ENCODE data around the gene ATXN7L3B.
"Not testable (repeated sequence)": the region's sequence is repeated elsewhere in the genome, so short reads cannot be mapped to it uniquely, and the experiment has no call there.

The ATXN7L3B gene, protein sequence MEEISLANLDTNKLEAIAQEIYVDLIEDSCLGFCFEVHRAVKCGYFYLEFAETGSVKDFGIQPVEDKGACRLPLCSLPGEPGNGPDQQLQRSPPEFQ

DNA sequence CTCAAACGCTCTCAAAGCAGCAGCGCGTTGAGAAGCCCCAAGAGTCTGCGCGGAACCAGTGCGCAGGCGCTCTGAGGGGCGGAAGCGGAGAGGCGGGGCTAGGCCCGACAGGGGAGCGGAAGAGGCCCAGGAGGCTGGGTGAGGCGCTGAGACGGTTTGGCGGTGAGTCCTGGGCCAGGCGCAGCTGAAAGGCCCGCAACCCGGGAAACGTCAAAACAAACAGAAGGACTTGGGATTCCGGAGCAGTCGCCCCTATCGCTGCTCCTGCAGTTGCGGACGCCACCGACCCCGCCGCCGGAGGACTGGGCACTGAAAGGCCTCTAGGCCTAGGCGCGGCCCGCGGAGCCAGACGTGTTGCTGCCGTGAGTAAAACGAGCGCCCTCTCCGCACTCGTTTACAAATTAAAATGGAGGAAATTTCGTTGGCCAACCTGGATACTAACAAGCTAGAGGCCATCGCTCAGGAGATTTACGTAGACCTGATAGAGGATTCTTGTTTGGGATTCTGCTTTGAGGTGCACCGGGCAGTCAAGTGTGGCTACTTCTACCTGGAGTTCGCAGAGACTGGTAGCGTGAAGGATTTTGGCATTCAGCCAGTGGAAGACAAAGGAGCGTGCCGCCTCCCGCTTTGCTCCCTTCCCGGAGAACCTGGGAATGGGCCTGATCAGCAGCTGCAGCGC, at the start of gene ATXN7L3B:
TSS of gene ATXN7L3B (plus strand) at position 129 of the 679 bp plus-strand sequence. CDS start at position 407, 278 bp downstream.
- peak; percentile 73 for DNase-seq

DNA sequence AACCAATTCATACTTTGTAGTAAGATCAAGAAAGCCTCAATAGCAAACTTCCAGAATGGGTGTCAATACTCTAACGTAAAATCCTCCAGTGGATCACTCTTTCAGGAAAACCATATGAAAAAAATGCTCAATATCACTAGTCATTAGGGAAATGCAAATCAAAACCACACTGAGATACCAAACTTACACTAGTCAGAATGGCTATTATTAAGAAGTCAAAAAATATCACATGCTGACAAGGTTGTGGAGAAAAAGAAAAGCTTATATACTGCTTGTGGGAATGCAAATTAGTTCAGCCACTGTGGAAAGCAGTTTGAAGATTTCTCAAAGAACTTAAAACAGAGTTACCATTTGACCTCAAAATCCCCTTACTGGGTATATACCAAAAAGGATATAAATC, 49.5 kb upstream of the ATXN7L3B start:
- no peak for DNase-seq

DNA sequence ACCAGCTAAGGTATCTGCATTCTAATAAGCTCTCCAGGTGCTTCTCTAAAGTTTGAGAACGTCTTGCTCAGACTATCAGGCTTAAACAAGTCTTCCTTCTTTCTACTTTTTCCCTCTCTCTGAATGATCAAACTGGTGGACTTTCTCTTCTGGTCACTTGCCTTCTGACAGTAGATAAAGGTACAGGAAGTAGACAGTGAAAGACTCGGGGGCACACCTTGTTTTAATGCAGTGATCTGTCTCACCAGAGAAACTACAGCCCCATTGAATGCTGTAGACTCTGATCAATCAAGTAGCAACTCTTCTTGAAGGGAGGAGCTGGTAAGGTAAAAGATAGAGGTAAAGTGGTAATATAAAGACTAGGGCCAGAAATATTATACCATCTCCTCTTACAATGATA, 48.1 kb upstream of the ATXN7L3B start:
- DNase-seq, result no peak

DNA sequence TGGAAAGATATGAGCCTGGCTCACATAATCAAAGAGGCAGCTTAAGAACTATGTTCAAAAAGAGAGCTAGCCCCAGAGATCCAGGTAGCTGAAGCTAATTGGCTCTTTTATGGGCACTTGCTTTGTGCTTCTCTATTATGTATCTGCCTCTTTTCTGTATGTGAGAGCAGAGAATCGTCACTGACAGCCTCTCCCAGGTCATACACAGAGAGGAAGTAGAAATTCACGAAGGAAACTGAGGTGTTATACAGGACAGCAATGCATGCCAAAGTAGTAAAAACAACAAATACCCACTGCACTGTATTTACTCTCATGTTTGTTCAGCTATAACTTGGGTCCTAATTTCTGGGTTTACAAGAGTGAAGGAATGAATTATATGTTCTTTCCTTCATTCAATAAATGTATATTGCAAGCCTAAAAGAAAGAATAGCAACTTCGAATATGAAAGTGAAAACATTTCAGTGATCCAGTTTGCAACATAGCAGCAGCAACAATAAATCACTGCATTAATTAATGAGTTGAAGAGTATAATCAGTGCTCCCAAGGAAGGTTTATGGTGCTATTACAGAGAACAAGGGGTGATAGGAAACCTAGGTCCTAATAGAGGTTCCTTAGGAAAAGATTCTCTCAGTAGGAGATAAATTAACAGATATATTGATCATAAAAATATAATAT, 47.1 kb upstream of the ATXN7L3B start:
- no peak for DNase-seq

DNA sequence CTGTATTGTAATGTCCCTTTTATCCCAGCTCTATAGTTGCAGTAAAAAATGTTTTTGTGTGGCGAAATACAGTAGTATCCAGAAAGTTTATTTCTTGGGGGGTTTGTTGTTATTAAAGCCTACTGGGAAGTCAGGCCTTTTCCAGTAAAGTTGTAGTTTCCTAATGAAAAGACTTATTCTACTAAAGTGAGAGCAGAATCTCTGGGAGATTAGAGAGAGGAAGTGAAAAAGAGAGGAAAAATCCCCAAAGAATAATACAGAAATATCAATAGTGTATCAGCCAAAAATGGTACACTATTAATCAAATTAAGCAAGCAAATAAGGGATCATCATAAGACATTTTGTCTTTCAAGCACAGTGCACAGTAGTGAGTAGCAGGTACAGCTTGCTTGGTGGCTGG, 46.3 kb upstream of the ATXN7L3B start:
- DNase-seq, result no peak

DNA sequence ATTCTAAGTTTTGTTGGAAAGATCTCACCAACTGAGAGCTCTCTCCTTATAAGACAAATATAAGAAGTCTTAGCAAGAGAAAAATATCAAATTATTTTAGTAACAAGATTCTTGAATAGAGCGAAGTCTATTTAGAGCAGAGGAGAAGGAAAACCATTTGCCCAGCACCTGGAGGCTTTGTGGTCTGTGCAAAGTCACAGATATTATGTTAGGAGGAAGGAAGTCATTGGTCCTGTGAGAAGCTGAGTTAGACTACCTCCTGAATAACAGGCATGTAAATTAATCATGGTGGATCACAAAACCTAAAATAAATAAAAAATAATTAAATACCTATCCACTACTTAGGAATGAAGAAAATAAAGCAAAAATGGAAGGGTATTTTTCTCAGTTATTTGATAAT, 38.4 kb upstream of the ATXN7L3B start:
- DNase-seq, result no peak

DNA sequence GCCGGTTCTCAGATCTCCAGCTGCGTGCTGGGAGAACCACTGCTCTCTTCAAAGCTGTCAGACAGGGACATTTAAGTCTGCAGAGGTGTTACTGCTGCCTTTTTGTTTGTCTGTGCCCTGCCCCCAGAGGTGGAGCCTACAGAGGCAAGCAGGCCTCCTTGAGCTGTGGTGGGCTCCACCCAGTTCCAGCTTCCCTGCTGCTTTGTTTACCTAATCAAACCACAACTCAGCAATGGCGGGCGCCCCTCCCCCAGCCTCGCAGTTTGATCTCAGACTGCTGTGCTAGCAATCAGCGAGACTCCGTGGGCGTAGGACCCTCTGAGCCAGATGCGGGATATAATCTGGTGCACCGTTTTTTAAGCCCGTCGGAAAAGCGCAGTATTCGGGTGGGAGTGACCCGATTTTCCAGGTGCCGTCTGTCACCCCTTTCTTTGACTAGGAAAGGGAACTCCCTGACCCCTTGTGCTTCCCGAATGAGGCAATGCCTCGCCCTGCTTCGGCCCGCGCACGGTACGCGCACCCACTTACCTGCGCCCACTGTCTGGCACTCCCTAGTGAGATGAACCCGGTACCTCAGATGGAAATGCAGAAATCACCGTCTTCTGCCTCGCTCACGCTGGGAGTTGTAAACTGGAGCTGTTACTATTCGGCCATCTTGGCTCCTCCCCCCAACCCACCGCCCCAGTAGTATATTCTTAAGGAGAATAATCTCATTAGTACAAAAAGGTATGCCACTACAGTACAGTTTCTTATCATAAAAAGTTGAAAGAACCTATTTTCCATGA, 28.6 kb upstream of the ATXN7L3B start:
- not testable (repeated sequence) for DNase-seq

DNA sequence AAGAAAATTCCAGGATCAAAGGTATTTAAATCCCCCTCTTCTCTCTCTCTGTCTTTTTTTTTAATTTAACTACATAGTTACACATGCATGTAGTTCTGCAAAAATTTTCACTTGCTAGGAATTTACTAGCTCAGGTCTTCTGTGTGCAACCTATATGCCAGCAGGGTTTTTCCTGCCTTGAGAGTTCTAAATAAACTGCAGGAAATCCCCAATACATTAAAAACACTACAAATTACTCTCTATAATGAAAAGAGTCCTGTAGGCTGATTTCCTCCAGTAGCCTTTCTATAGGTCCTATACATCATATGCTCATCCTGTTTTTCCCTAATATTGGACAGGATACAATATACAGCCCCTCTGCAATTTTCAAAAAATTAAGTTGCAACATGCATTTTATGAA, 27.7 kb upstream of the ATXN7L3B start:
- DNase-seq, result no peak

DNA sequence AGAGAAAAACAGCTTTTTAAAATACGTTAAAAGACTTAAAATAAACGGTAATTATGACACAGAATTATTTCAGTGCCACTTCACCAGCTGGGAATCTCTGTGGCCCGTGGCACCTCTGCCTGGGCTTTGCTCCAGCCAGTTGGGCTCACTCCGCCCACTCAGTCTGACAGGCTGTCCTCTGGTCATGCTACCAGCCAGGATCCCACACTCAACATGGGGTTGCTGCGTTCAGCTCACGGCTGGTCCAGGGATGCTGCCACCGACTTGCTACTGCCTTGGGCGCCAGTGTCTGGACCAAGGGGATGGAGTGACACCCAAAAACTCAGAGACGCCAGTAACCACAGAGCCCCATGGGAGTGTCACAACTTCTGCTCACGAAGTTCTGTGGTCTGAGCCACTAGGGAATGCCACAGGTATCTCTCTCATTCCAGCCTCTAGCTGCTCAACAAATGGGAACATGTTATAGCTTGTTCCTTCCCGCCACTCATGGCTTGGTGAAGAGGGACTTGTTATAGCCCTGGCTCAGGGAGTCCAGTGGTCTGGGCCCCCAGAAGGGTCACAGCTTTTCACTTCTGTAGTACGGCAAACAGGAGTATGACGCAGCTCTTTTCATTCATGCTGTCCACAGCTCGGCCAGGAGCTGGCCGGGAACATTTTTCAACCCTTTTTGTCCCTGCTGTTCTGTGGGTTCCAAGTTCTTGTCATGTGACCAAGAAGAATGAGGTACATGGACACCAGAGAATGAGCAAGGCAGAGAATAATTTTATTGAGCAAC, 23.4 kb upstream of the ATXN7L3B start:
- DNase-seq, result no peak

DNA sequence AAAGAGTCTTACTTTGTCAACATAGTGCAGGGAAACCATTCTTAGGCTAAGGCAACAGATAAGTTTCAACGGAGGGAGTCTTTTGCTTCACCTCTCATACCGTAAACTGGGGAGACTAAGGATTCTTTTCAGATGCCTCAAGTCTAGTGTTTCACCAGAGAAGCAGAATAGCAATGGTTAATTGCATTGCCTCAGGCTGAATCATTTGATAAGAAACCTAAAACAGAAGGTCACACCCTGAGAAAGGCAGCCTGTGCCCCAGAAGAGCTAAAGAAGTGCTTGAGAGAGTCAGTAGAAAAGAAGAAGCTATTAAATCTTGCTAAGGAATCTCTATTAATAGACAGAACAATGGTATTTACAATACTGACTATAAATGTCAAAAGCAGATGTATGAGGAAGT, 21.8 kb upstream of the ATXN7L3B start:
- no peak for DNase-seq

DNA sequence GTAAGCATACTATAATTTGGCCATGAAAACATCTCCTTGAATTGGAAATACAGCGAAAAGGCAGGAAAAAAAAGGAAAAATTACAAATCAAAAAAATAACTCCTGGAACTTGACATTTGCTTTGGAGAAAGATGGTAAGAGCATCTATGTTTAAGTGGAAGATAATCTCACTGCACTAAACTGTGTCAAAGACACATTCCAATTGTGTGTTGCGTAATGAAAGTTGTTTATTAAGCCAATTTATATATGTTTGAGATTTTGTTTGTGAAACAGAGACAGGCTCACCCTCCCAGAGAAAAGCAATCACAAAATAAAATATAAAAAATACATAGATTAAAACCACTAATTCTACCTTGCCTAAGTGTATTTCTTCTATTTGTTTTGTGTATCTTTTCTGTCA, 11.1 kb upstream of the ATXN7L3B start:
- no peak for DNase-seq

DNA sequence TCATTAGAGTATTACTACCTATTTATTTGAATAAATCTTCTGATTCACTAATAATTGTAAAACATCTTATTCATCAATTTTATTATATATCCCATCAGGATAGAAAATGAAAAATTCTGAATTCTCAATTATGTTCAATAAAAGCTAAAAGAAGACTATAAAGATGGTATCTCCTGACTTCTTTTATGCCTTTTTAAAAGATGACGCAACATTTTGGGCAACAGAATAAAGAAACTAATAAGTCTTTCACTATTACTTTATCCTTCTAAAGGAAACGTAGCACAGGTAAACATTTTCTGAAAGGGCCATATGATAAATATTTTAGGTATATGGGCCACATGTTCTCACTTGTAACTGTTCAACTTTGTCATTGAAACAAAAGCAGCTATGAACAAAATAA, 10.1 kb upstream of the ATXN7L3B start:
- no peak for DNase-seq

DNA sequence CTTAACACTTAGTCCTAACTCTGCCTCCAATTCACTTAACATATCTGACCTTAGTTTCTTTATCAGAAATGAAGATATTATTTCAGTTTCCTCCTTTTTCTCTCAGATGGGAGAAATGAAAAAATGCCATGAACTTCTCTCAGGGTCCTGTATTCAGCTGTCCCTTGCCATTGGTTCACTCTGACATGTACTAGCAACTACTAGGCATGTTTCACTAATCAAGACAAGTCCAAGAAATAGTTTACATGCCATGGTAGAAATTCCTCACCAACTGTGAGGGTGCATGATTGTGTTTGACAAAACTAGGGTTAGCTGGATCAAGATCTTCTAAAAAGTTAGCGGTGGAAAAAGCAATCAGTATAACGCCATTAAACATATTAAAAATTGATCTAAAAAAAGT, 7.0 kb upstream of the ATXN7L3B start:
- DNase-seq, result no peak

DNA sequence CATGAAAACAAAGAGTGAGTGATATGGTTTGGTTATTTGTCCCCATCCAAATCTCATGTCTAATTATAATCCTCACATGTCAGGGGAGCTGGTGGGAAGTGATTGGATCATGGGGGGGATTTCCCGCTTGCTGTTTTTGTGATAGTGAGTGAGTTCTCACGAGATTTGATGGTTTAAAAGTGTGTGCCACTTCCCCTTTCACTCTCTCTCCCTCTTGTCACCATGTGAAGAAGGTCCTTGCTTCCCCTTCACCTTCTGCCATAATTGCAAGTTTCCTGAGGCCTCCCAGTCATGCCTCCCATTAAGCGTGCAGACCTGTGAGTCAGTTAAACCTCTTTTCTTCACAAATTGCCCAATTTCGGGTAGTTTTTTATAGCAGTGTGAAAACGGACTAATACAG, 2.1 kb upstream of the ATXN7L3B start:
- no peak for DNase-seq

DNA sequence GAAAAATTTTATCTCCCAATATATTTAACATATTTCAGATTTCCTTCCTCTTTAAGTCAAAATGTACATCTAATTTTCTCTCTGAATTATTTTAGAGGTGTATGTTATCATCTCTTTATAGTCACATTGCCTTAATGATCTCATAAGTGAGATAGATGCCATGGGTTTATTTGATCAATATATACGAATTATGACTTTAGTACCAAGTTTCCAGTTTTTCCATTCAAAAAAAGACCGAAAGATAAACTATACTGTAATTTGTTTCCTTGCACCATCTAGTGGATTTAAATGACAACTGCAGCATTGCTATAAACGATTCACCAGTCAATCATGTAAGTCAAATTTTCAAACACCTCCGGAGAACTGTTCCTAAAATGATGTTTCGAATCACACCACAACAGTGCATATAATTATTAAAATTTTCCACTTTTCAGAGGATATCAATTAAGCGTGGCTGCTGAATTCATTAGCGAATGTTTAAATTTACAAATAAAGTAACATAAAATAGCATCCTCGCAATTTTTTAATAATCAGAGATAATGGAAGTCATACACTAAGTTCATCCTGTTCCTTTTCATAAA, 419 bp upstream of the ATXN7L3B start:
- no peak for DNase-seq

DNA sequence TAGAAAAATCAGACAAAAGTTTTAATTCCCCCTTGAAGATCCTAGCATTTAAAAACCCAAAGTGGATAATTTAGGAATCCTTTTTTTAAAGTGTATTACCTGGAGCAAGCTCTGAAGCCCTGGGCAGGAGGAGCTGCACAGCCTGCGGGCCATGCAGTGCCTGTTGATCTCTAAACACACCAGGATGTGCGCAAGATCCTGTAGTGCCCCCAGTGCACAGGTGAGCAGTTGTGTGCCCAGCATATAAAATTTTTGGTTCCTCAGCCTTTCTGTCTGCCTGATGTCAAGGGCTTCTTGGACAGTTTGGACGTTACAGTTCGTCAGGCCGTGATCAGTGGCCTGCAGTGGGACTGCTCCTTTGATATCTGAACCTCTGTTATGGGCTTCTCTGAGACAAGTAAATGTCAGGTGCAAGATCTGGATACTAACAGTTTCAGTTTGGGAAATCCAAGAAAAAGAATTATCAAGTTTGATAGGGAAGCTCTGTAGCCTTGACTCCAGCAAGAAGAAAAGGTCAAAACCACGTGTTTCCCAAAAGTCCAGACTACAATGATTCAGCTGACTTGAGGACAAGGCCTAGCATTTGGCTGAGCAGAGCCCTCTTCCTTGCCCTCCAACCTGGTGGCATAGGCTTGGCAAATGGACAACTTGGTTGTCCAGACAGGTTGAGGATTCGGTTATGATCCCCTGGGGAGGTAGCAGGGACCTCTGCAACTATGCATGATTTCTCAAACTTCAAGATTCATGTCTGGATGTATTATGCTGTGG, 1.0 kb downstream of the ATXN7L3B start:
- DNase-seq, result no peak

DNA sequence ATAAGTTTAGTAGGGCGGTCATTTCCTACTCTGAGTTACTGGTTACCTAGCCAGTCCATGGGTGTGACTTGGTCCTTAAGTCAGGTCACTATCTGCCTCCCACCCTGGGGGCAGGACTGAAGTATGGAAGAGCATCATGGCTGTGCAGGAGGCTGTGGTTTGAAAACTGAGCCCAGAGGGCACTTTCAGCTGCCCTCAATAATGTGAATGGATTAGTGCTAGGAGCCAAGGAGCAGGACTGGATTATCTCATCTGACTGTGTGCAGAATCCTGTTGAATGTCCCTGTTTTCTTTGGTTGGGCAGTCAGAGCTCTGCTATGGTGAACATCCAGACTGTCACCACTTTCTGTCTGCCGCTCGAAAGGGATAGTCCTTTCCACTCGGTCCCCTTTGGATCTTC, 1.6 kb downstream of the ATXN7L3B start:
- DNase-seq, result no peak

DNA sequence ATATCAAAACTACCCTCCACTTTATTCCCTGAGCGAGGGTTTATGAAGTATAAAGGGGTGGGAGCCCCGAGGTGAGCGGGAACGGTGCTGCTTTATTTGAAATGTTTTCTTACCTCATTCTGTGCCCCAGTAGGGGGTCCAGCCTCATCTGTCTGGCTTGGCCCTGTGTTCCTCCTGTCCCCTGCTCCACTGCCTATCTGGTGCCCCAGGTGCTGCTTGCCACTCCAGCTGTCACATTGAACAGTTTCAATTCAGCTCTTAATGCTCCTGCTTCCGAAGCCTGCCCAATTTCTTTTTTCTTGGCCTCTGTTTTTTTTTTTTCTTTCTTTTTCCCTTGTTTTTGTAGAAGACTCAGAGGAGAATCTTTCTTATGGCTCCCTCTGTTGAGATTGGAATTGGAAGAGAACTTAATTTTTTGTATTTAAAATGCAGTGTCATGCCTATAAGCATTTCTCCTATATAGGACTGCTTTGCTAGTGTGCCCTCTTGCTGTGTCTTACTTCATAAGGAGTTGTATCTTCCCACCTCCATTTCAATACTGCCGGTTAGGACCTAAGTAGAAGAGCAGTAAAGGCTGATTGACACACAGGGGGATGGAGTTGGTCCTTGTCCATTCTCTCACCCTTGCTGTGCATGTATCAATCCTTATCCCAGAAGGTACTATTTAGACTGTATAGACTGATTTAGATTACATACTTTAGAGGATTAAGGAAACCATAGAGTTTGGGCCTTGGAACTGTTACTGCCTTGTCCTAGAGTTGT, 2.3 kb downstream of the ATXN7L3B start:
- no peak for DNase-seq

DNA sequence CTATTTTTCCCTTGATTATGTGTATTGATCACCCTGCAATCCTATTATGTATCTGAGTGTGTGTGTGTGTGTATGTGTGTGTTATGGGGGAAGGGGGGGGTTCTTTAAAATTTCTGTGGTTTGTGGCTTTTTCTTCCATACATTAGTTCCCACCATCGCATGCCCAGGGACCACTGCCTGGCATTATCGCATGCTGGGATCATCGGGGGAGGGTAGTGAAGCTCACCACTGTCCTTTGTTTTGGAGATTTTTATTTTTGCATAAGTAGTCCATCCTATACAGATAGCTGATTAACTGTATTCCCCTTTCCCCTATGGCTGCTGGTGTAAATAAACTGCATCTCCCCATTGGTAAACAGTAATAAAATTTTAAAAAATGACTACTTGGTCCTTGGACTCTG, 3.4 kb downstream of the ATXN7L3B start:
- DNase-seq, result no peak

DNA sequence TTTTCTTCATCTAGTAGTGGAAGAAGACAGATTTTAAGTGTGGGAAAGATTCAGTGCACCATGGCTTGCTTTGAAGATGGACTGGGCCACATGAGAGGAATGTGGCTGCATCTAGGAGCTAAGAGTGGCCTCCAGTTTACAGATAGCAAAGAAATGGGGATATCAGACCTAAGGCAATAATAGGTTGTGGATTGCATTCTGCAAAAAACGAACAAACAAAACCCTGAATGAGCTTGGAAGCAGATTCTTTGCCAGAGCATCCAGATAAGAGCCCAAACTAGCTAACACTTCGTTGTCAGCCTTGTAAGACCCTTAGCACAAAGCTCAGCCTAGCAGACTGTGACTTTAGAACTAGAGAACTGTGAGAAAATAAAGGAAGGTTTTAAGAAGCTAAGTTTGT, 9.6 kb downstream of the ATXN7L3B start:
- no peak for DNase-seq

DNA sequence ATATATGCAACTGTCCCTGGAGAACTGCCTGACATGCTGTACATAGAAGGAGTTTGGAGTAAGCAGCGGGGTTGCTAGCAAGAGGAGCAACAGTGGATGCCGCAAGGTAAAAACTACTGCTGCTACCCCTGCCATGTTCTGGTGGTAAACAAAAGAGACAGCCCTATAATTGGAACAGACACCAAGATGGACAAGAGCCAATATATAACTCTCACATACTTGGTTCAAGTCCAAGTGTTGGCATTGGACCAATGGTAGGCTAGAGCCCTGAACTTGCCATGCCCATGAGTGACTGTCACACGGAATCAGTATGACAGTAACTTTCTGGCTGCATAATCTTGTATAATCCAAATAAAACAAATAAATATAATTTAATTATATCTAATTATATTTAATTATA, 13.7 kb downstream of the ATXN7L3B start:
- no peak for DNase-seq

All from 8988T (cell line).